K562 (cell line): ENCODE results near the gene KCNJ15. TPM values are rescaled to one million over a fixed set of nuclear protein-coding genes. Genes with fewer than 3 reads are reported as not detected.

Experiments
- ATAC-seq: fragments of 200-7000 bp; cut with Tn5 transposase; 3 replicates; pipeline ENCODE4 v1.9.1; 2020; ENCODE audit warnings: moderate library complexity
- BruUV-seq: library from RNA; stranded (reverse); fragments of 400-500 nt; replicated peaks from 2 replicates; lab custom pipeline; 2021; lab: Mats Ljungman, UMichigan
- CTCF ChIA-PET: fragments of 300-600 bp; formaldehyde crosslinking; extraction: SDS; loops from one replicate; lab custom pipeline; 2021; ENCODE audit warnings: low intra/inter-chr PET ratio; lab: Yijun Ruan, JAX
- POLR2A ChIA-PET: fragments of 300-600, 350-650 bp; sonication (Branson Sonifier 250); formaldehyde crosslinking; extraction: SDS; loops from one replicate; lab custom pipeline; 2021; ENCODE audit warnings: antibody characterized with exemption, inconsistent platforms; lab: Yijun Ruan, JAX
- DNase-seq, 4 experiments: peaks; one replicate each; pipeline versions ENCODE4 v3.0.0 to v3.0.0-alpha.2; 2011 to 2018; ENCODE audit warnings: low spot score in 3 of 4, mixed read lengths in 3 of 4; ENCODE audit errors: extremely low read depth in 1 of 4
- FAIRE-seq: peaks from 2 replicates; lab custom pipeline; 2011; peaks lifted over from hg19 to GRCh38; lab: Jason Lieb, UNC
- H2AFZ ChIP-seq: 2 replicates; pipeline ENCODE4 v1.6.0; 2011; ENCODE audit warnings: low read depth, low read length, control low read depth, inconsistent platforms
- H3K27ac ChIP-seq: fragments of 200-600 bp; 3 replicates; pipeline ENCODE4 v1.8.0; 2011; ENCODE audit warnings: low read depth, mild to moderate bottlenecking, control low read depth, inconsistent platforms, low read length, moderate library complexity, mixed read lengths; ENCODE audit errors: extremely low read depth
- H3K27me3 ChIP-seq, 2 experiments: fragments of 300-600 bp in 1 of 2; 2 replicates in 1 of 2; 3 replicates in 1 of 2; pipeline versions ENCODE4 v1.6.0 to v1.8.0; 2011; ENCODE audit warnings: inconsistent platforms in 2 of 2, low read length in 2 of 2, mild to moderate bottlenecking in 1 of 2, mixed read lengths in 1 of 2, moderate library complexity in 1 of 2; ENCODE audit not compliant: control insufficient read depth in 2 of 2, insufficient read depth in 2 of 2
- H3K36me3 ChIP-seq: fragments of 300-600 bp; 3 replicates; pipeline ENCODE4 v1.8.0; 2011; ENCODE audit warnings: mild to moderate bottlenecking, low read length, inconsistent platforms; ENCODE audit not compliant: control insufficient read depth, insufficient read depth
- H3K4me1 ChIP-seq, 2 experiments: fragments of 200-600 bp in 1 of 2; replicated peaks in 1 of 2; 2 replicates in 1 of 2; 3 replicates in 1 of 2; pipeline versions ENCODE4 v1.5.1 to v1.8.0; 2011; ENCODE audit warnings: inconsistent platforms in 2 of 2, low read length in 2 of 2, mild to moderate bottlenecking in 1 of 2, mixed read lengths in 1 of 2, moderate library complexity in 1 of 2; ENCODE audit not compliant: control insufficient read depth in 2 of 2, insufficient read depth in 2 of 2
- H3K4me2 ChIP-seq: 2 replicates; pipeline ENCODE4 v1.6.1; 2011; ENCODE audit warnings: low read length, control low read depth, inconsistent platforms, mixed read lengths; ENCODE audit not compliant: insufficient read depth
- H3K4me3 ChIP-seq: fragments of 200-600 bp; sonication (generic), shearing (Covaris generic); 2 replicates; pipeline ENCODE4 v1.5.1; 2016; ENCODE audit warnings: control low read depth, inconsistent platforms
- H3K79me2 ChIP-seq: fragments of 200-600 bp; 3 replicates; pipeline ENCODE4 v1.8.0; 2011; ENCODE audit warnings: low read length, inconsistent platforms; ENCODE audit not compliant: control insufficient read depth, insufficient read depth
- H3K9ac ChIP-seq, 2 experiments: 2 replicates each; pipeline versions ENCODE4 v1.6.0 to v1.6.1; 2011; ENCODE audit warnings: low read depth in 2 of 2, low read length in 2 of 2, control low read depth in 1 of 2, inconsistent platforms in 1 of 2, mild to moderate bottlenecking in 1 of 2, mixed read lengths in 1 of 2; ENCODE audit not compliant: insufficient read depth in 1 of 2
- H3K9me1 ChIP-seq: one replicate; pipeline ENCODE4 v1.6.0; 2011; ENCODE audit warnings: inconsistent platforms, mild to moderate bottlenecking, low read length, moderate library complexity; ENCODE audit not compliant: control insufficient read depth, insufficient read depth
- H3K9me3 ChIP-seq: replicated peaks from 2 replicates; pipeline ENCODE4 v1.5.1; 2011; ENCODE audit warnings: low read depth, low read length, inconsistent platforms; ENCODE audit not compliant: control insufficient read depth, insufficient read depth
- H4K20me1 ChIP-seq: replicated peaks from 2 replicates; pipeline ENCODE4 v1.6.1; 2011; ENCODE audit warnings: low read length, inconsistent platforms, mixed read lengths; ENCODE audit not compliant: control insufficient read depth, insufficient read depth
- CBFA2T2 ChIP-seq: fragments of 450-650 bp; conservative IDR thresholded peaks from 2 replicates; pipeline ENCODE4 v1.6.1; 2017; ENCODE audit warnings: mild to moderate bottlenecking
- CEBPZ ChIP-seq: fragments of 150-350 bp; IDR thresholded peaks from 2 replicates; pipeline ENCODE4 v1.6.1; 2014; ENCODE audit warnings: low read depth, mild to moderate bottlenecking, low read length, borderline replicate concordance
- ETV6 ChIP-seq, 3 experiments: fragments of 150-350 bp in 1 of 3; sonication (generic) in 1 of 3; formaldehyde crosslinking in 1 of 3; IDR thresholded peaks; 2 replicates each; pipeline versions ENCODE4 v1.6.1 to v1.8.0; 2014 to 2022; ENCODE audit warnings: borderline replicate concordance in 2 of 3, low read depth in 2 of 3, antibody characterized with exemption in 1 of 3, low read length in 1 of 3, mild to moderate bottlenecking in 1 of 3, missing genetic modification reagents in 1 of 3
- JUN ChIP-seq, 2 experiments: sonication (generic) in 1 of 2; formaldehyde crosslinking in 1 of 2; IDR thresholded peaks; 2 replicates each; pipeline versions ENCODE4 v1.6.1 to v1.8.0; 2012 to 2022; ENCODE audit warnings: borderline replicate concordance in 2 of 2, mild to moderate bottlenecking in 2 of 2, improper control_type of control experiment in 1 of 2, low read depth in 1 of 2, low read length in 1 of 2, missing genetic modification reagents in 1 of 2
- MXI1 ChIP-seq: IDR thresholded peaks from 2 replicates; pipeline ENCODE4 v1.6.1; 2011; ENCODE audit warnings: low read depth, mild to moderate bottlenecking, improper control_type of control experiment, low read length
- TFE3 ChIP-seq: fragments of 450-650 bp; formaldehyde crosslinking; IDR thresholded peaks from 2 replicates; pipeline ENCODE4 v1.4.0; 2020; ENCODE audit warnings: mild to moderate bottlenecking, mixed read lengths
- TRIM28 ChIP-seq: fragments of 450-650 bp; IDR thresholded peaks from 2 replicates; pipeline ENCODE4 v1.6.1; 2017
- USF1 ChIP-seq: sonication (generic); formaldehyde crosslinking; IDR thresholded peaks from 2 replicates; pipeline ENCODE4 v1.9.0; 2022; ENCODE audit warnings: mild to moderate bottlenecking, missing genetic modification reagents
- XRCC3 ChIP-seq: fragments of 450-650 bp; IDR thresholded peaks from 2 replicates; pipeline ENCODE4 v1.6.1; 2017; ENCODE audit warnings: mild to moderate bottlenecking, moderate library complexity
- WGBS: fragments of 100-300 bp; shearing (Covaris generic); methylation state at CpG from one replicate; pipeline ENCODE4 v1.1.6; 2016; ENCODE audit warnings: low coverage, mixed read lengths; ENCODE audit not compliant: insufficient coverage; ENCODE audit errors: missing lambda C conversion rate; 5-methylcytosine and 5-hydroxymethylcytosine counted together
- in situ Hi-C: fragments of 300-500 bp; cut with MboI; formaldehyde crosslinking; loops from 4 replicates; pipeline ENCODE4 v1.15.0; 2018; ENCODE audit warnings: inconsistent platforms, mixed read lengths
- intact Hi-C: fragments of 100-400 bp; cut with micrococcal nuclease; formaldehyde crosslinking; loops from 2 replicates; pipeline ENCODE4 v1.14.2; 2022
- polyA plus RNA-seq, 8 experiments: library from polyadenylated mRNA; depleted of rRNA in 4 of 8; stranded (reverse) in 5 of 8; unstranded in 3 of 8; fragments of >200 nt; fragmentation: Nextera tagmentation in 2 of 8; fragmentation: Illumina TruSeq in 1 of 8; extraction: Ambion mirVana in 2 of 8; extraction: Trizol in 1 of 8; gene quantifications; 2 replicates each; pipeline versions ENCODE4 v1.2.1 to v1.2.3, GENCODE V29; 2011 to 2014; ENCODE audit warnings: inconsistent platforms in 1 of 8, missing spikeins in 1 of 8
- total RNA-seq, 7 experiments: library from RNA; depleted of rRNA in 6 of 7; stranded (reverse); fragments of >200 nt in 6 of 7; fragmentation: Illumina TruSeq in 2 of 7; extraction: Trizol in 2 of 7; gene quantifications; 2 replicates each; pipeline versions ENCODE4 v1.2.1 to v1.2.3, GENCODE V29; 2011 to 2021; ENCODE audit warnings: low replicate concordance in 1 of 7
- TF ChIP-seq, protein P1 (sequence below): fragments of 450-650 bp; IDR thresholded peaks from 2 replicates; pipeline ENCODE4 v1.6.1; 2018; ENCODE audit warnings: mild to moderate bottlenecking, low read depth; ENCODE audit not compliant: partially characterized antibody

The KCNJ15 gene
- total and polyA plus RNA-seq, 9 of the 15 experiments (the other 6 are each of a cell fraction or from before 2014, with no cell fraction given) = 0.20 to 3.0 (median 0.72) TPM; not detected in 1

- no peak for TF ChIP-seq USF1 (CRISPR knock-in tag)
Observed at GRCh38 chr21:38221594-38221993, 35.2 kb upstream of the KCNJ15 start (continued).

DNA sequence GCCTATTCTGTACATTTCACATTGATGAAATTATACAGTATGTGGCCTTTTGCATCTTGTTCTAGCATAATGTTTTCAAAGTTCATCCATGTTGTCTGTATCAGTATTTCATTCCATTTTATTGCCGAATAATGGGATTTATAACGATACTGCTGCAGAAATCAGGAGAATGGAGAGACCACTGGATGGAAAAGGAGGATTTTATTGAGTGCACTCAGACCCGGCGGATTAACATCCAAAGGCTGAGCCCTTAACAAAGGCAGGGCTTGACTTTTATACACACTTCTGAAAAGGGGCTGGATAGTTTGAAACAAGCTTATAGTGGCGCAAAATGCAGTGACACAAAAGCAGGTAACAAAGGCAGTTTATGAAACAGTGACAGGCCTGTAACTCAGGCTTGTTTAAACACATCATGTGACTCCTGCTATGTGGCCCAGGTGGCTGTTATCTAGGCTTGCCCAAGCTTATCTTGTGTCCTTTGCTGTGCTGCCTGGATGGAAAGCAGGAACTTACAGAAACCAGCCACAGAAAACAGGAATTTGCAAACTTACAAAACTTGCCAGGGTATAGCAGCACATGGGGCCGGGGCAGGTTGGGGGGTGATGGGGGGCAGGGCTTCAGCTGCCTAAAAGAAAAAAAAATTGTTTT lies 32.8 kb upstream of the KCNJ15 start:
- intact Hi-C loops = no loop called here
- H3K9me1 ChIP-seq = no peaks in the 10 kb centered on the region
- no peak overlapping the region for H3K27ac ChIP-seq
- FAIRE-seq (no peak), ATAC-seq (no peak), DNase-seq (peak in 1 of 4 experiments; percentile 66)
- no peaks in the 10 kb centered on the region for H3K36me3 ChIP-seq
- CTCF ChIA-PET = no interaction called here
- no peak overlapping the region for H3K4me2 ChIP-seq
- no peaks in the 10 kb centered on the region for H3K79me2 ChIP-seq
- POLR2A ChIA-PET = no interaction called here
- WGBS = 17% methylated on average over 6 of the region's 6 CpGs
- no peak overlapping the region for H3K9ac ChIP-seq
- no peak overlapping the region for H2AFZ ChIP-seq
- H3K4me1 ChIP-seq = peaks cover 0 to 15% of the 10 kb centered on the region in 2 experiments; a peak in 2 of 5 replicates
- no peak overlapping the region for H3K4me3 ChIP-seq
- H3K9me3 ChIP-seq = peaks cover 26% of the 10 kb centered on the region
- no TSS peak for BruUV-seq
- in situ Hi-C loops = no loop called here
- H3K27me3 ChIP-seq = no peaks in the 10 kb centered on the region
- H4K20me1 ChIP-seq = no peaks in the 10 kb centered on the region
- TF ChIP-seq TFE3 (CRISPR knock-in tag) = peak; percentile 78
- TF ChIP-seq JUN (IDR thresholded peaks at IDR 0.05; ENCODE audit: borderline replicate concordance, low read depth, low read length) = peak; percentile 67; the same call in 1 of the 2 replicates
- TF ChIP-seq JUN (CRISPR knock-in tag; IDR thresholded peaks at IDR 0.05; ENCODE audit: borderline replicate concordance) = no peak
- peak; percentile 98 for TF ChIP-seq TRIM28
- TF ChIP-seq XRCC3 = 0 out of 2 replicates have a peak, but pooled peaks have one; percentile 55
- TF ChIP-seq ETV6 (IDR thresholded peaks at IDR 0.05; ENCODE audit: borderline replicate concordance in 1 of 2, low read depth in 2 of 2, low read length in 1 of 2) = no peak
- no peak for TF ChIP-seq ETV6 (CRISPR knock-in tag; IDR thresholded peaks at IDR 0.05; ENCODE audit: borderline replicate concordance)
- TF ChIP-seq CBFA2T2 = 0 out of 2 replicates have a peak, but pooled peaks have one; percentile 10
- TF ChIP-seq, protein P1, sequence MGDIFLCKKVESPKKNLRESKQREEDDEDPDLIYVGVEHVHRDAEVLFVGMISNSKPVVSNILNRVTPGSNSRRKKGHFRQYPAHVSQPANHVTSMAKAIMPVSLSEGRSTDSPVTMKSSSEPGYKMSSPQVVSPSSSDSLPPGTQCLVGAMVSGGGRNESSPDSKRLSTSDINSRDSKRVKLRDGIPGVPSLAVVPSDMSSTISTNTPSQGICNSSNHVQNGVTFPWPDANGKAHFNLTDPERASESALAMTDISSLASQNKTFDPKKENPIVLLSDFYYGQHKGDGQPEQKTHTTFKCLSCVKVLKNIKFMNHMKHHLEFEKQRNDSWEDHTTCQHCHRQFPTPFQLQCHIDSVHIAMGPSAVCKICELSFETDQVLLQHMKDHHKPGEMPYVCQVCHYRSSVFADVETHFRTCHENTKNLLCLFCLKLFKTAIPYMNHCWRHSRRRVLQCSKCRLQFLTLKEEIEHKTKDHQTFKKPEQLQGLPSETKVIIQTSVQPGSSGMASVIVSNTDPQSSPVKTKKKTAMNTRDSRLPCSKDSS = peak; percentile 96
- no peak for TF ChIP-seq MXI1
- peak; percentile 71; the same call in 1 of the 2 replicates for TF ChIP-seq CEBPZ
